GM21390 (cell line): ENCODE measurements around the gene SWAP70.

Experiments used
- ATAC-seq: cut with Tn5 transposase; IDR thresholded peaks from one replicate; pipeline ENCODE4 v1.9.1; 2021; ENCODE audit not compliant: unreplicated experiment

The SWAP70 gene

GRCh38 chr11:9773524-9773923 is 109.6 kb downstream of the SWAP70 start:
- no peak for ATAC-seq

GRCh38 chr11:9774109-9774508 is 110.2 kb downstream of the SWAP70 start:
- no peak for ATAC-seq

GRCh38 chr11:9774591-9775397 is 110.9 kb downstream of the SWAP70 start:
- ATAC-seq = no peak

GRCh38 chr11:9775398-9775779 is 111.5 kb downstream of the SWAP70 start:
- no peak for ATAC-seq

- no peak for ATAC-seq
Measured at GRCh38 chr11:9776203-9776602, 112.3 kb downstream of the SWAP70 start.

GRCh38 chr11:9777066-9777465 is 113.2 kb downstream of the SWAP70 start:
- ATAC-seq = no peak

GRCh38 chr11:9777525-9777924 is 113.6 kb downstream of the SWAP70 start:
- ATAC-seq = no peak

GRCh38 chr11:9780929-9781328 is 117.1 kb downstream of the SWAP70 start:
- ATAC-seq = no peak

GRCh38 chr11:9783986-9784385 is 120.1 kb downstream of the SWAP70 start:
- no peak for ATAC-seq

- no peak for ATAC-seq
Measured at GRCh38 chr11:9784602-9785315, 120.9 kb downstream of the SWAP70 start.

- no peak for ATAC-seq
Measured at GRCh38 chr11:9787260-9787659, 123.4 kb downstream of the SWAP70 start.

GRCh38 chr11:9787981-9788521 is 124.2 kb downstream of the SWAP70 start:
- ATAC-seq = no peak

- ATAC-seq = no peak
Measured at GRCh38 chr11:9789910-9790309, 126.0 kb downstream of the SWAP70 start.

- ATAC-seq = no peak
Measured at GRCh38 chr11:9790703-9791102, 126.8 kb downstream of the SWAP70 start.

GRCh38 chr11:9796266-9796665 is 132.4 kb downstream of the SWAP70 start:
- ATAC-seq = no peak

GRCh38 chr11:9796854-9797253 is 133.0 kb downstream of the SWAP70 start:
- no peak for ATAC-seq

GRCh38 chr11:9797300-9797699 is 133.4 kb downstream of the SWAP70 start:
- ATAC-seq = no peak

- no peak for ATAC-seq
Measured at GRCh38 chr11:9799886-9800285, 136.0 kb downstream of the SWAP70 start.

GRCh38 chr11:9802291-9802861 is 138.5 kb downstream of the SWAP70 start:
- ATAC-seq = no peak
